Measurements from ENCODE around the gene SLC9A9. TPM values are rescaled to one million over a fixed set of nuclear protein-coding genes. Genes with fewer than 3 reads are reported as not detected.

SLC9A9 gene
- total and polyA plus RNA-seq, 2 of the 8 experiments (the other 6 are each of a cell fraction or from before 2014, with no cell fraction given) = 0.48 to 1.1 TPM

DNA sequence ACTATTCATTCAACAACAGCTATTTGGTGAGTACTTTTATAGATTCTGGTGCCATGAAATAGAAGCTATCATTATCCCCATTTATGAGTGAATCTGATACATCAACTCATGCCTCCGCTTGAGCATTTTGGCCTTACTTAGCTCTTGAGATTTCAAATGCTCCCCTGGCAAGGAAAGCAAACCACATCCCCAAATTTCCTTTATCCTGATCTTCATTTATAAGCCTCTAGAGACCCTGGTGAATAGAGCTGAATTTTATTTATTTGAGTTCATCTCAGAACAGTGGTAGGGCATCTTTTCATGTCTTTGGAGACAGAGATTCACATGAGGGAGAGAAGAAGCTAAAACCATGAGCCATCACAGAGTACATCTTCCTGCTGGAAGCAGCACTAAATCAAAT, 317.2 kb downstream of the SLC9A9 start:
- no peak for FAIRE-seq
- POLR2A ChIA-PET (ENCODE audit: partially characterized antibody) = no interaction called here
- TF ChIP-seq TCF12 (IDR thresholded peaks at IDR 0.05; ENCODE audit: low read depth, low read length) (no peak), SIX5 (IDR thresholded peaks at IDR 0.05; ENCODE audit: low read depth, low read length) (no peak), SP1 (IDR thresholded peaks at IDR 0.05; ENCODE audit: low read depth, low read length) (no peak), CHD2 (IDR thresholded peaks at IDR 0.05; ENCODE audit: low read length) (no peak), RXRA (IDR thresholded peaks at IDR 0.05; ENCODE audit: insufficient read depth, low read depth, low read length) (no peak), HDAC6 (IDR thresholded peaks at IDR 0.05; ENCODE audit: low read depth, low read length) (no peak), TEAD4 (IDR thresholded peaks at IDR 0.05; ENCODE audit: low read depth, low read length) (no peak), SIN3A (conservative IDR thresholded peaks at IDR 0.05 in 1 of 2, IDR thresholded peaks at IDR 0.05 in 1 of 2; ENCODE audit: low read depth in 1 of 2, low read length in 2 of 2) (no peak), SAP30 (IDR thresholded peaks at IDR 0.05; ENCODE audit: insufficient read depth, insufficient replicate concordance, low read length) (no peak), JUN (IDR thresholded peaks at IDR 0.05; ENCODE audit: low read depth, low read length) (no peak)
- TF ChIP-seq, protein P1, sequence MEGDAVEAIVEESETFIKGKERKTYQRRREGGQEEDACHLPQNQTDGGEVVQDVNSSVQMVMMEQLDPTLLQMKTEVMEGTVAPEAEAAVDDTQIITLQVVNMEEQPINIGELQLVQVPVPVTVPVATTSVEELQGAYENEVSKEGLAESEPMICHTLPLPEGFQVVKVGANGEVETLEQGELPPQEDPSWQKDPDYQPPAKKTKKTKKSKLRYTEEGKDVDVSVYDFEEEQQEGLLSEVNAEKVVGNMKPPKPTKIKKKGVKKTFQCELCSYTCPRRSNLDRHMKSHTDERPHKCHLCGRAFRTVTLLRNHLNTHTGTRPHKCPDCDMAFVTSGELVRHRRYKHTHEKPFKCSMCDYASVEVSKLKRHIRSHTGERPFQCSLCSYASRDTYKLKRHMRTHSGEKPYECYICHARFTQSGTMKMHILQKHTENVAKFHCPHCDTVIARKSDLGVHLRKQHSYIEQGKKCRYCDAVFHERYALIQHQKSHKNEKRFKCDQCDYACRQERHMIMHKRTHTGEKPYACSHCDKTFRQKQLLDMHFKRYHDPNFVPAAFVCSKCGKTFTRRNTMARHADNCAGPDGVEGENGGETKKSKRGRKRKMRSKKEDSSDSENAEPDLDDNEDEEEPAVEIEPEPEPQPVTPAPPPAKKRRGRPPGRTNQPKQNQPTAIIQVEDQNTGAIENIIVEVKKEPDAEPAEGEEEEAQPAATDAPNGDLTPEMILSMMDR (IDR thresholded peaks at IDR 0.05; ENCODE audit: control extremely low read depth in 1 of 3, insufficient read depth in 1 of 3, low read depth in 1 of 3, low read length in 3 of 3) = no peak
- TF ChIP-seq, protein P2, sequence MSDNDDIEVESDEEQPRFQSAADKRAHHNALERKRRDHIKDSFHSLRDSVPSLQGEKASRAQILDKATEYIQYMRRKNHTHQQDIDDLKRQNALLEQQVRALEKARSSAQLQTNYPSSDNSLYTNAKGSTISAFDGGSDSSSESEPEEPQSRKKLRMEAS (IDR thresholded peaks at IDR 0.05) = no peak

More for the DNA sequence above, 317.2 kb downstream of the SLC9A9 start:
- H3K4ac ChIP-seq (replicated peaks; ENCODE audit: insufficient read length, low read depth, low read length) = no peak overlapping the region
- H3K23me2 ChIP-seq (ENCODE audit: low read depth, low read length) = no peaks in the 10 kb centered on the region
- no peaks in the 10 kb centered on the region for H3K9me3 ChIP-seq (ENCODE audit: insufficient read depth in 2 of 2, low read depth in 1 of 2, low read length in 1 of 2)
- H3K18ac ChIP-seq (ENCODE audit: extremely low read depth, low read length) = no peak overlapping the region
- H2AK5ac ChIP-seq (ENCODE audit: low read depth, low read length) = no peak overlapping the region
- no peaks in the 10 kb centered on the region for H3K79me2 ChIP-seq (ENCODE audit: control insufficient read depth in 1 of 2, insufficient read depth in 2 of 2, low read length in 2 of 2)
- no peak overlapping the region for H3K56ac ChIP-seq (replicated peaks; ENCODE audit: insufficient read length, low read depth, low read length)
- no peak overlapping the region for H2BK5ac ChIP-seq (ENCODE audit: low read depth, low read length)
- DNase-seq (ENCODE audit: low read depth in 1 of 2, low spot score in 2 of 2) = no peak
- no peaks in the 10 kb centered on the region for H3K79me1 ChIP-seq (ENCODE audit: low read depth, low read length)
- H4K91ac ChIP-seq (replicated peaks; ENCODE audit: insufficient read length, low read length) = no peak overlapping the region
- H2BK15ac ChIP-seq (ENCODE audit: low read length) = no peak overlapping the region
- H3K36me3 ChIP-seq (ENCODE audit: control insufficient read depth in 2 of 4, insufficient read depth in 4 of 4, low read length in 3 of 4) = no peaks in the 10 kb centered on the region
- no peak overlapping the region for H2BK12ac ChIP-seq (ENCODE audit: low read depth, low read length)
- no peak overlapping the region for H3K27ac ChIP-seq (ENCODE audit: low read depth, low read length)
- no peaks in the 10 kb centered on the region for H3K27me3 ChIP-seq (replicated peaks in 1 of 4; ENCODE audit: control insufficient read depth in 3 of 4, extremely low read depth in 1 of 4, insufficient read depth in 3 of 4, low read length in 3 of 4)
- no peak overlapping the region for H2AFZ ChIP-seq (ENCODE audit: low read length)
- H3K4me1 ChIP-seq (replicated peaks in 1 of 4; ENCODE audit: control insufficient read depth in 3 of 4, insufficient read depth in 4 of 4, low read length in 3 of 4) = no peaks in the 10 kb centered on the region
- H3K4me3 ChIP-seq (ENCODE audit: extremely low read depth in 1 of 4, insufficient read depth in 2 of 4, low read depth in 3 of 4, low read length in 4 of 4) = no peak overlapping the region
- no peak overlapping the region for H3K23ac ChIP-seq (ENCODE audit: insufficient read length)
- H3K9ac ChIP-seq (replicated peaks in 1 of 4; ENCODE audit: extremely low read depth in 1 of 4, low read depth in 3 of 4, low read length in 3 of 4) = no peak overlapping the region
- 100% methylated on average over 1 of the region's 1 CpG; no CpG with 5 or more reads in 1 of the 2 experiments for WGBS, 2 experiments (ENCODE audit: extremely low coverage in 1 of 2, insufficient coverage in 1 of 2, insufficient read length in 1 of 2, insufficient replicate concordance in 2 of 2, low coverage in 1 of 2, low lambda C conversion rate in 2 of 2, missing lambda C conversion rate in 1 of 2)
- no peak overlapping the region for H3K14ac ChIP-seq (ENCODE audit: insufficient read length)
- no peak overlapping the region for H4K8ac ChIP-seq (ENCODE audit: extremely low read depth, insufficient read depth, low read length)
- no peaks in the 10 kb centered on the region for H4K20me1 ChIP-seq (replicated peaks in 1 of 2; ENCODE audit: control insufficient read depth in 1 of 2, insufficient read depth in 2 of 2, low read length in 2 of 2)
- no peak overlapping the region for H2BK120ac ChIP-seq (replicated peaks; ENCODE audit: low read depth, low read length)
- no peak overlapping the region for H2BK20ac ChIP-seq (ENCODE audit: low read length)
- H4K5ac ChIP-seq (ENCODE audit: insufficient read length, low read depth, low read length) = no peak overlapping the region
- CTCF ChIA-PET (ENCODE audit: partially characterized antibody) = no interaction called here
- H3K4me2 ChIP-seq (ENCODE audit: insufficient read depth in 1 of 2, low read depth in 2 of 2, low read length in 2 of 2) = no peak overlapping the region
